HL-60 (cell line): ENCODE measurements around the gene WNT2.

Experiments used
- DNase-seq, 2 experiments: peaks; one replicate each; pipeline ENCODE4 v3.0.0-alpha.2; 2010 to 2020; ENCODE audit warnings: low read depth in 1 of 2, low spot score in 1 of 2
- H3K27ac ChIP-seq: fragments of 250-450 bp; sonication (Bioruptor Pico); replicated peaks from 2 replicates; pipeline ENCODE4 v1.5.1; 2020; ENCODE audit warnings: mild to moderate bottlenecking, moderate library complexity
- H3K27me3 ChIP-seq: fragments of 250-450 bp; sonication (Bioruptor Pico); 2 replicates; pipeline ENCODE4 v1.5.1; 2021; ENCODE audit warnings: mild to moderate bottlenecking, moderate library complexity; ENCODE audit not compliant: insufficient read depth, poor library complexity, severe bottlenecking
- H3K4me3 ChIP-seq: replicated peaks from 2 replicates; pipeline ENCODE4 v1.5.1; 2011; ENCODE audit warnings: mild to moderate bottlenecking, control low read depth, low read length; ENCODE audit not compliant: insufficient read depth
- GABPA ChIP-seq: IDR thresholded peaks from 2 replicates; pipeline ENCODE4 v1.6.1; 2012; ENCODE audit warnings: low read depth
- POLR2AphosphoS5 ChIP-seq: IDR thresholded peaks from 2 replicates; pipeline ENCODE4 v1.6.1; 2012; ENCODE audit warnings: low read depth
- SPI1 ChIP-seq: IDR thresholded peaks from 2 replicates; pipeline ENCODE4 v1.6.1; 2012; ENCODE audit warnings: low read depth, mild to moderate bottlenecking, borderline replicate concordance
- TF ChIP-seq, protein P1 (sequence below): IDR thresholded peaks from 2 replicates; pipeline ENCODE4 v1.6.1; 2012; ENCODE audit warnings: low read depth; ENCODE audit not compliant: insufficient replicate concordance
- TF ChIP-seq, protein P2 (sequence below): IDR thresholded peaks from one replicate; pipeline ENCODE4 v1.5.1; 2011; ENCODE audit warnings: low read length, control low read depth, inconsistent platforms; ENCODE audit not compliant: insufficient read depth

Gene WNT2

DNA sequence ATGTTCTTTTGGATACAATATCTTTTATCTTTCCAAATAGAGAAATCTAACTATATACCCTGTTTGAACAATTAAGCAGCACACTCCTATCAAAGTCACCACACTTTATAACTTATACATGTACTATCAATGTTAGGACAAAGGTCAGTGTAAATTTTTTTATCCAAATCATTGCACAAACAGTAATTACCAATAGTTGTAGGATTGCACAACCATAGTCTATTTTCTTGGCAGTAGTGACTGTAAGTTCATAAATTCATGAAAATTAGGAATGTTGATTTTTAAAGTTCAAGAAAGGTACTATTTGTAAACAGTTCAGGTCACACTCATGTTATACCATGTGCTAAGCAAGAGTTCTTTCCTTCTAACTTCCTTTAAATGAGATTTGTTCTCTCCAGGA lies 9.3 kb downstream of the WNT2 start:
- Histone ChIP-seq H3K27me3 (peaks cover 5% of the 10 kb centered on the region), H3K4me3 (no peak overlapping the region), H3K27ac (no peak overlapping the region)
- TF ChIP-seq, protein P1, sequence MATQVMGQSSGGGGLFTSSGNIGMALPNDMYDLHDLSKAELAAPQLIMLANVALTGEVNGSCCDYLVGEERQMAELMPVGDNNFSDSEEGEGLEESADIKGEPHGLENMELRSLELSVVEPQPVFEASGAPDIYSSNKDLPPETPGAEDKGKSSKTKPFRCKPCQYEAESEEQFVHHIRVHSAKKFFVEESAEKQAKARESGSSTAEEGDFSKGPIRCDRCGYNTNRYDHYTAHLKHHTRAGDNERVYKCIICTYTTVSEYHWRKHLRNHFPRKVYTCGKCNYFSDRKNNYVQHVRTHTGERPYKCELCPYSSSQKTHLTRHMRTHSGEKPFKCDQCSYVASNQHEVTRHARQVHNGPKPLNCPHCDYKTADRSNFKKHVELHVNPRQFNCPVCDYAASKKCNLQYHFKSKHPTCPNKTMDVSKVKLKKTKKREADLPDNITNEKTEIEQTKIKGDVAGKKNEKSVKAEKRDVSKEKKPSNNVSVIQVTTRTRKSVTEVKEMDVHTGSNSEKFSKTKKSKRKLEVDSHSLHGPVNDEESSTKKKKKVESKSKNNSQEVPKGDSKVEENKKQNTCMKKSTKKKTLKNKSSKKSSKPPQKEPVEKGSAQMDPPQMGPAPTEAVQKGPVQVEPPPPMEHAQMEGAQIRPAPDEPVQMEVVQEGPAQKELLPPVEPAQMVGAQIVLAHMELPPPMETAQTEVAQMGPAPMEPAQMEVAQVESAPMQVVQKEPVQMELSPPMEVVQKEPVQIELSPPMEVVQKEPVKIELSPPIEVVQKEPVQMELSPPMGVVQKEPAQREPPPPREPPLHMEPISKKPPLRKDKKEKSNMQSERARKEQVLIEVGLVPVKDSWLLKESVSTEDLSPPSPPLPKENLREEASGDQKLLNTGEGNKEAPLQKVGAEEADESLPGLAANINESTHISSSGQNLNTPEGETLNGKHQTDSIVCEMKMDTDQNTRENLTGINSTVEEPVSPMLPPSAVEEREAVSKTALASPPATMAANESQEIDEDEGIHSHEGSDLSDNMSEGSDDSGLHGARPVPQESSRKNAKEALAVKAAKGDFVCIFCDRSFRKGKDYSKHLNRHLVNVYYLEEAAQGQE = no peak
- TF ChIP-seq, protein P2, sequence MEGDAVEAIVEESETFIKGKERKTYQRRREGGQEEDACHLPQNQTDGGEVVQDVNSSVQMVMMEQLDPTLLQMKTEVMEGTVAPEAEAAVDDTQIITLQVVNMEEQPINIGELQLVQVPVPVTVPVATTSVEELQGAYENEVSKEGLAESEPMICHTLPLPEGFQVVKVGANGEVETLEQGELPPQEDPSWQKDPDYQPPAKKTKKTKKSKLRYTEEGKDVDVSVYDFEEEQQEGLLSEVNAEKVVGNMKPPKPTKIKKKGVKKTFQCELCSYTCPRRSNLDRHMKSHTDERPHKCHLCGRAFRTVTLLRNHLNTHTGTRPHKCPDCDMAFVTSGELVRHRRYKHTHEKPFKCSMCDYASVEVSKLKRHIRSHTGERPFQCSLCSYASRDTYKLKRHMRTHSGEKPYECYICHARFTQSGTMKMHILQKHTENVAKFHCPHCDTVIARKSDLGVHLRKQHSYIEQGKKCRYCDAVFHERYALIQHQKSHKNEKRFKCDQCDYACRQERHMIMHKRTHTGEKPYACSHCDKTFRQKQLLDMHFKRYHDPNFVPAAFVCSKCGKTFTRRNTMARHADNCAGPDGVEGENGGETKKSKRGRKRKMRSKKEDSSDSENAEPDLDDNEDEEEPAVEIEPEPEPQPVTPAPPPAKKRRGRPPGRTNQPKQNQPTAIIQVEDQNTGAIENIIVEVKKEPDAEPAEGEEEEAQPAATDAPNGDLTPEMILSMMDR = no peak
- TF ChIP-seq POLR2AphosphoS5 = no peak
- TF ChIP-seq GABPA = no peak
- no peak for TF ChIP-seq SPI1
- no peak for DNase-seq

DNA sequence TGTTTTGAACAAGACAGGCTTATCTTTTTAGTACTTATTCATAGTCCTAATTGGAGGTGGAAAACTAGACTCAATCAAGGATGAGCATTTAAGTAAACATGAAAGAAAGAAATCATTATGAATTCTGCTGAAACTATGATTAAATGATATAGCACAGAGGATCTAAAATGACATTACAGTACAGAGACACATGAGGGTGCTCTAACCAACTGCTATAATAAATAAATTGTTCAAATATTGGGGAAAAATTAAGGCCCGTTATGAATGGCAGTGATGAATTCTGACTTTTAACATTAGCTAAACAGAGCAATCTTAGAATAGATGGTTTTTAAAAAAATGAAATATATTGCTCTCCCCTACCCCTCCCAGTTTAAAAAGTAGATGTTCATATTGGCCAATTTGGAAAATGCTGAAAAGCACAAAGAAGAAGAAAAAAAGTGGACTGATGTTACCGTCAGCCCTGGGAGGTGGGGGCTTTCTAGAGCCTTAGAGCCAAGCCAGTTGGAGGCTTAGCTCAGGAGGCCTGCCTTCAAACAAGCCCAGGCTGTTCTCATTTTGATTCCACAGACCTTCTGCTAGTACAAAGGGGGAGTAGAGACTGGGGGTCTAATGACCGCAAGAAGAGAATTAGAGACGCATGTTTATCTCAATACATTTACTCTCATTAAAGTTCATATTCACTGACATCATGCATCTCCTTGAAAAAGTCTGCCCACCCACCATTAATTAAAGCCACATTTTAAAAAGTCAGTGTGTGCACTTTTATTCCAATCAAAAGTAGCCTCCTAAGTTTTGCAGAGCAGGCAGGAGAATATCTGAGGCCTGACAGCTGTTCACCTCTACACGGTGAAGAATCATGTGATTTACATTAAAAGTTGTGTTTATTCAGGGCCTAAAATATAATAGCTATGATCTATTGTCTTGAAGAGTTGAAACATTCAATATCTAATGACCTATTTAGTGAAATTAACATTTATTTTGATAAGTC lies 10.0 kb downstream of the WNT2 start:
- H3K27me3 ChIP-seq = peaks cover 5% of the 10 kb centered on the region
- no peak overlapping the region for H3K4me3 ChIP-seq
- no peak for TF ChIP-seq POLR2AphosphoS5
- TF ChIP-seq, protein P1 = no peak
- TF ChIP-seq, protein P2 = no peak
- no peak for DNase-seq
- H3K27ac ChIP-seq = no peak overlapping the region

DNA sequence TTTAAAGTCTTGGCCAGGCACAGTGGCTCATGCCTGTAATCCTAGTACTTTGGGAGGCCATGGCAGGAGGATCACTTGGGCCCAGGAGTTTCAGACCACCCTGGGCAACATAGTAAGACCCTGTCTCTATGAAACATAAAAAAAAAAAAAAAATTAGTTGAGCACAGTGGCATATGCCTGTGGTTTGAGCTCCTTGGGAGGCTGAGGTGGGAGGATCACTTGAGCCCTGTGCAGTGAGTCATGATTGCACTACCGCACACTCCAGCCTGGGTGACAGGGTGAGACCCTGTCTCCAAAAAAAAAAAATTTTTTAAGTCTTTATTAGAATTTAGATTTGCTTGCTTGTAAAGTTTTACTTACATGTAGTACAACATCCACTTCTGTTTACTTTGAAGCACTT lies 14.0 kb downstream of the WNT2 start:
- no peak for TF ChIP-seq GABPA
- TF ChIP-seq POLR2AphosphoS5 = no peak
- TF ChIP-seq, protein P1 = no peak
- TF ChIP-seq, protein P2 = no peak
- TF ChIP-seq SPI1 = no peak
- DNase-seq = no peak
- Histone ChIP-seq H3K27me3 (no peaks in the 10 kb centered on the region), H3K4me3 (no peak overlapping the region), H3K27ac (no peak overlapping the region)
